B cell (primary cell): ENCODE measurements around the gene GUCY1A1. TPM values are rescaled to one million over a fixed set of nuclear protein-coding genes. Genes with fewer than 3 reads are reported as not detected.

ENCODE experiments used
- ATAC-seq: fragments of 200-7000 bp; cut with Tn5 transposase; one replicate; pipeline ENCODE4 v1.10.0; 2021; ENCODE audit warnings: low read depth, mild to moderate bottlenecking, moderate number of reproducible peaks, moderate library complexity
- CTCF ChIA-PET: fragments of 350-600 bp; sonication (Branson Sonifier 250); formaldehyde crosslinking; loops from one replicate; lab custom pipeline; 2021; ENCODE audit warnings: antibody characterized with exemption, inconsistent platforms; lab: Charles Lee
- POLR2A ChIA-PET: fragments of 350-600 bp; sonication (Branson Sonifier 250); formaldehyde crosslinking; loops from one replicate; lab custom pipeline; 2021; ENCODE audit warnings: antibody characterized with exemption; lab: Charles Lee
- DNase-seq: peaks from one replicate; pipeline ENCODE4 v3.0.0; 2013
- H2AFZ ChIP-seq: 2 replicates; pipeline ENCODE4 v1.6.1; 2012; ENCODE audit warnings: mild to moderate bottlenecking, low read depth, low read length; ENCODE audit not compliant: insufficient read depth, poor library complexity, severe bottlenecking
- H3K27ac ChIP-seq, 2 donors: 1 replicate in 1 of 2; 2 replicates in 1 of 2; pipeline ENCODE4 v1.5.1; 2012 to 2013; ENCODE audit warnings: low read length in 2 of 2, mild to moderate bottlenecking in 2 of 2, moderate library complexity in 1 of 2
- H3K27me3 ChIP-seq, 4 experiments: fragments of 200-600 bp in 1 of 4; sonication (generic) in 1 of 4; replicated peaks in 1 of 4; 1 replicate in 2 of 4; 2 replicates in 2 of 4; pipeline versions ENCODE4 v1.6.1 to v1.7.0; 2013 to 2016; ENCODE audit warnings: low read length in 3 of 4, mild to moderate bottlenecking in 2 of 4, mixed read lengths in 1 of 4, moderate library complexity in 1 of 4; ENCODE audit not compliant: insufficient read depth in 4 of 4, control insufficient read depth in 3 of 4; ENCODE audit errors: control extremely low read depth in 1 of 4
- H3K36me3 ChIP-seq, 2 experiments: replicated peaks in 1 of 2; 1 replicate in 1 of 2; 2 replicates in 1 of 2; pipeline versions ENCODE4 v1.6.1 to v1.7.1; 2013; ENCODE audit warnings: low read length in 1 of 2; ENCODE audit not compliant: insufficient read depth in 2 of 2, control insufficient read depth in 1 of 2; ENCODE audit errors: control extremely low read depth in 1 of 2, extremely low read depth in 1 of 2
- H3K4me1 ChIP-seq, 2 donors: fragments of 200-600 bp in 1 of 2; sonication (generic) in 1 of 2; 1 replicate in 1 of 2; 2 replicates in 1 of 2; pipeline versions ENCODE4 v1.5.1 to v1.6.1; 2013 to 2017; ENCODE audit warnings: low read length in 2 of 2; ENCODE audit not compliant: control insufficient read depth in 2 of 2, insufficient read depth in 2 of 2
- H3K4me2 ChIP-seq: replicated peaks from 2 replicates; pipeline ENCODE3; 2012; ENCODE audit warnings: mild to moderate bottlenecking, low read depth, low read length; ENCODE audit not compliant: poor library complexity, severe bottlenecking
- H3K4me3 ChIP-seq, 5 experiments: fragments of 200-600 bp in 1 of 5; sonication (generic) in 1 of 5; 1 replicate in 3 of 5; 2 replicates in 2 of 5; pipeline versions ENCODE4 v1.5.1 to v1.7.0; 2011 to 2016; ENCODE audit warnings: low read length in 4 of 5, mild to moderate bottlenecking in 4 of 5, low read depth in 2 of 5, control low read depth in 1 of 5, moderate library complexity in 1 of 5; ENCODE audit not compliant: insufficient read depth in 1 of 5; ENCODE audit errors: control extremely low read depth in 1 of 5, extremely low read depth in 1 of 5
- H3K79me2 ChIP-seq: fragments of 200-600 bp; sonication (generic); one replicate; pipeline ENCODE4 v1.6.0; 2016; ENCODE audit warnings: low read length; ENCODE audit not compliant: control insufficient read depth, insufficient read depth
- H3K9ac ChIP-seq: fragments of 200-600 bp; sonication (generic); 2 replicates; pipeline ENCODE4 v1.6.1; 2017; ENCODE audit warnings: mild to moderate bottlenecking, low read length, moderate library complexity
- H3K9me3 ChIP-seq, 3 donors: one replicate each; pipeline versions ENCODE4 v1.6.1 to v1.7.1; 2013; ENCODE audit warnings: low read length in 2 of 3; ENCODE audit not compliant: control insufficient read depth in 2 of 3, insufficient read depth in 1 of 3; ENCODE audit errors: control extremely low read depth in 1 of 3
- H4K20me1 ChIP-seq: 2 replicates; pipeline ENCODE4 v1.6.0; 2012; ENCODE audit warnings: mild to moderate bottlenecking, low read length; ENCODE audit not compliant: insufficient read depth, control insufficient read depth, poor library complexity, severe bottlenecking
- H3K27ac Mint-ChIP-seq: one replicate; pipeline ENCODE4 v1.8.0; 2021; ENCODE audit warnings: mixed read lengths
- H3K27me3 Mint-ChIP-seq: one replicate; pipeline ENCODE4 v1.8.0; 2021; ENCODE audit warnings: mixed read lengths
- H3K4me1 Mint-ChIP-seq: one replicate; pipeline ENCODE4 v1.8.0; 2021; ENCODE audit warnings: mixed read lengths
- H3K4me3 Mint-ChIP-seq: one replicate; pipeline ENCODE4 v1.8.0; 2021; ENCODE audit warnings: mixed read lengths
- H3K9me3 Mint-ChIP-seq: one replicate; pipeline ENCODE4 v1.8.0; 2022; ENCODE audit warnings: mixed read lengths; ENCODE audit not compliant: insufficient read depth
- CTCF ChIP-seq: fragments of 200-600 bp; IDR thresholded peaks from one replicate; pipeline ENCODE4 v1.8.0; 2022; ENCODE audit warnings: antibody characterized with exemption, mild to moderate bottlenecking
- EZH2 ChIP-seq: IDR thresholded peaks from 2 replicates; pipeline ENCODE4 v1.6.1; 2012; ENCODE audit warnings: borderline replicate concordance, low read depth, mild to moderate bottlenecking, moderate library complexity, low read length; ENCODE audit not compliant: insufficient read depth, poor library complexity, severe bottlenecking
- WGBS: methylation state at CpG from one replicate; pipeline ENCODE4 v1.1.5; 2013; ENCODE audit warnings: missing lambda C conversion rate; ENCODE audit not compliant: insufficient coverage; 5-methylcytosine and 5-hydroxymethylcytosine counted together
- intact Hi-C: fragments of 100-400 bp; cut with micrococcal nuclease; formaldehyde crosslinking; loops from one replicate; pipeline ENCODE4 v1.10.0; 2022
- polyA plus RNA-seq: library from polyadenylated mRNA; depleted of rRNA; stranded (reverse); fragments of >200 nt; gene quantifications from 2 replicates; pipeline ENCODE4 v1.2.3, GENCODE V29; 2012
- total RNA-seq, 2 donors: library from RNA; stranded (reverse); fragments of 120-200 nt in 1 of 2; gene quantifications; 1 replicate in 1 of 2; 2 replicates in 1 of 2; pipeline versions ENCODE4 v1.2.3 to v1.2.4, GENCODE V29; 2013 to 2022

The GUCY1A1 gene
- total and polyA plus RNA-seq, 2 donors (not counting 1 experiment from before 2014, with no cell fraction given): 0.12 to 0.25 TPM

DNA sequence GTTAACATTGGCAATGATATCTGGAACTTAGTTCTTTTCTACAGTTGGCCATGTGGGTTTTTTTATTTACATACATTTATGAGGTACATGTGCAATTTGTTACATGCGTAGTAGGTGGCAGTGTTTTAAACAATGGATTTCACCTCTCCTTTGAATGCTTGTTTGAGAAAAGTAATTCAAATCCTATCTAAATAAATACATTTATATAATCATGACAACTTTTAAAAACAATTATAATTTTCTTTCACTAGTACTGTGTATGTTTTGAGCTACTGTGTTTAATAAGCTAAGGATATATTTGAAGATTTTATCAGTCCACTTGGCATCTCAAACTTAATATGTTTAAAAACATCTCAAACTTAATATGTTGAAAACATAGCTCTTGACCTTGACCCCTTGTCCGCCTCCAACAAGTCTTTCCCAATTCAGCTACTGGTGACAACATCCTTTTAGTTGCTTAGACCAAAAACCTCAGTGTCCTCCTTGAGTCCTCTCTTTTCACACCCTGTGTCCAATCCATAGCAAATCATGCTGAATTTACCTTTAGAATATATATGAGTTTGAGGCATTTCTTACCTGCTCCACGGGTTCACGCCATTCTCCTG lies 106.7 kb downstream of the GUCY1A1 start:
- 94% methylated on average over 3 of the region's 4 CpGs for WGBS
- Histone ChIP-seq H3K4me3 (no peak overlapping the region), H3K27me3 (no peaks in the 10 kb centered on the region), H3K36me3 (no peaks in the 10 kb centered on the region), H3K4me2 (no peak overlapping the region), H3K9ac (no peak overlapping the region), H3K79me2 (no peaks in the 10 kb centered on the region), H4K20me1 (no peaks in the 10 kb centered on the region), H3K9me3 (no peaks in the 10 kb centered on the region), H3K4me1 (peaks cover 0 to 4% of the 10 kb centered on the region in 2 donors), H2AFZ (no peak overlapping the region), H3K27ac (no peak overlapping the region)
- ChIA-PET CTCF (no interaction called here), POLR2A (no interaction called here)
- Mint-ChIP-seq H3K9me3 (no peaks in the 10 kb centered on the region), H3K27ac (no peak overlapping the region), H3K27me3 (no peaks in the 10 kb centered on the region), H3K4me3 (no peak overlapping the region), H3K4me1 (peaks cover 4% of the 10 kb centered on the region)
- intact Hi-C loops: no loop called here
- no peak for ATAC-seq
- DNase-seq: no peak
- TF ChIP-seq CTCF (no peak), EZH2 (no peak)

DNA sequence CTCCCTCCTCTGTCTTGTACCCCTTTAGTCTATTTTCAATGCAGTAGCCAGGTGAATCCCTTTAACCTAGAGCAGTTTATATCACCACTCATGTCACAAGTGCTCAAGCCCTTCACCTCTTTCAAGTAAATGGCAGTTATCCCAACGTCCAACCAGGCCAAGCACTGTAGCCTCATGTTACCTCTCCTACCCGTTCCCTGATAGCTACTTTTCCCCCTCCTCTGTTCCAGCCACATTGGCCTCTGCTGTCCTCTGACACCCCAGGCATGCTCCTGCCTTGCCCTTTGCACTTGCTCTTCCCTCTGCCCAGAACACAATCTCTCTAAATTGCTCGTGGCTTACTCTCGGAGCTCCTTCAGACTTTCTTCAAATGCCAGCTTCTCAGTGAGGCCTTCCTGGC lies 107.4 kb downstream of the GUCY1A1 start:
- Histone ChIP-seq H3K9me3 (no peaks in the 10 kb centered on the region), H3K4me2 (no peak overlapping the region), H3K27me3 (no peaks in the 10 kb centered on the region), H3K27ac (no peak overlapping the region), H4K20me1 (no peaks in the 10 kb centered on the region), H3K9ac (no peak overlapping the region), H3K79me2 (no peaks in the 10 kb centered on the region), H3K36me3 (no peaks in the 10 kb centered on the region), H2AFZ (no peak overlapping the region), H3K4me1 (peaks cover 0 to 1% of the 10 kb centered on the region in 2 donors), H3K4me3 (no peak overlapping the region)
- DNase-seq (no peak), ATAC-seq (no peak)
- no peak for TF ChIP-seq EZH2
- TF ChIP-seq CTCF: no peak
- Mint-ChIP-seq H3K27ac (no peak overlapping the region), H3K27me3 (no peaks in the 10 kb centered on the region), H3K4me1 (peaks cover 1% of the 10 kb centered on the region), H3K9me3 (no peaks in the 10 kb centered on the region), H3K4me3 (no peak overlapping the region)
- intact Hi-C loops: no loop called here
- CTCF ChIA-PET: no interaction called here
- POLR2A ChIA-PET: no interaction called here
- WGBS: 73% methylated on average over 3 of the region's 4 CpGs
